ENCODE results near the gene DCHS1. TPM values are rescaled to one million over a fixed set of nuclear protein-coding genes. Genes with fewer than 3 reads are reported as not detected.

Gene DCHS1
- total and polyA plus RNA-seq, 10 of the 15 experiments (the other 5 are each of a cell fraction or from before 2014, with no cell fraction given) = 0.02 to 0.64 (median 0.18) TPM; not detected in 1

DNA sequence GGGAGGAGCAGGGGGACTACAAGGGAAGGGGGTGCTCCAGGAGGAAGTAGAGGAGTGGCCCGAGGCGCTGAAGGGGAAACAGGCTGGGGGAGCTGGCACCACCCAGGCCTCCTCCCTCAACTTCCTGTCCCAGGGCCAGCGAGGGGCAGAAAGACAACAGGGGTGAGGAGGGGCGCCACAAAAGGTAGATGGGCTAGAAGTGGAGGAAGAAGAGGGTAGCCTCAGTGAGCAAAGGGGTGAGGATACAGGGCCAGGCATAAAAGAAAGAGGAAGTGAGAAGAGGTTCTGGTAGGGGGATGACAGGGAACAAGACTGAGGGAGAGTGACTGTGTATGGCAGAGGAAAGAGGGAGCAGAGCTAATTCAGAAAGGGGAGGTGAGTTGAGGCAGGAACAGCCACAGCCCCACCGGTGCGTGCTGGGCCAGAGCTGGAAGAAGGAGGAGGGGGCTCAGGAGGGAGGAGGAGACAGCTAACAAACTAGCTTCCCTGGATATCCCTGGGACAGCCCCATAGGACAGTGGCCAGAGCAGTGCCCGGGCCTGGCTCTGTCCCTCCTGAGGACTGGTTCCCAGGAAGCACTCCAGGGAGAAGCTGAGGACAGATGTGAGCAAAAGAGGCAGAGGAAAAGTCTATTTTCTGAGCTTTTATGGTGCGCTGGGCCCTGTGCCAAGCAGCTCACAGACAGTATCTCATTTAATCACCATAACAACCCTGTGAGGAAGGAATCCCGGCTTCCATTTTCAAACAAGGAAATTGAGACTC, 8.5 kb downstream of the DCHS1 start (continued):
- TF ChIP-seq FOS (IDR thresholded peaks at IDR 0.05; ENCODE audit: borderline replicate concordance, extremely low read depth, insufficient read length) (no peak), IRF4 (IDR thresholded peaks at IDR 0.05; ENCODE audit: low read depth, low read length) (peak; percentile 88), ZNF217 (IDR thresholded peaks at IDR 0.05) (no peak), ZNF24 (IDR thresholded peaks at IDR 0.05) (no peak), CREM (IDR thresholded peaks at IDR 0.05; ENCODE audit: low read depth) (no peak), SIX5 (IDR thresholded peaks at IDR 0.05; ENCODE audit: low read depth, low read length, severe bottlenecking) (no peak), SMC3 (IDR thresholded peaks at IDR 0.05; ENCODE audit: borderline replicate concordance, low read length) (no peak), KDM1A (IDR thresholded peaks at IDR 0.05; ENCODE audit: borderline replicate concordance) (no peak), EP300 (IDR thresholded peaks at IDR 0.05; ENCODE audit: borderline replicate concordance in 1 of 2, control insufficient read depth in 1 of 2, low read depth in 2 of 2, low read length in 2 of 2) (peak in 1 of 2 experiments; percentile 63; a peak in 1 of 4 replicates), SMAD1 (IDR thresholded peaks at IDR 0.05; ENCODE audit: low read depth, partially characterized antibody) (no peak), POLR2AphosphoS5 (IDR thresholded peaks at IDR 0.05; ENCODE audit: low read length) (no peak), KLF5 (IDR thresholded peaks at IDR 0.05; ENCODE audit: partially characterized antibody) (no peak), TBL1XR1 (IDR thresholded peaks at IDR 0.05; ENCODE audit: low read depth, low read length) (no peak), CBX5 (IDR thresholded peaks at IDR 0.05; ENCODE audit: low read depth) (no peak), WRNIP1 (IDR thresholded peaks at IDR 0.05; ENCODE audit: borderline replicate concordance, low read depth, low read length) (no peak), IKZF2 (IDR thresholded peaks at IDR 0.05) (peak; percentile 96), CREB1 (IDR thresholded peaks at IDR 0.05; ENCODE audit: low read depth) (0 out of 2 replicates have a peak, but pooled peaks have one; percentile 13)
- TF ChIP-seq, protein P1, sequence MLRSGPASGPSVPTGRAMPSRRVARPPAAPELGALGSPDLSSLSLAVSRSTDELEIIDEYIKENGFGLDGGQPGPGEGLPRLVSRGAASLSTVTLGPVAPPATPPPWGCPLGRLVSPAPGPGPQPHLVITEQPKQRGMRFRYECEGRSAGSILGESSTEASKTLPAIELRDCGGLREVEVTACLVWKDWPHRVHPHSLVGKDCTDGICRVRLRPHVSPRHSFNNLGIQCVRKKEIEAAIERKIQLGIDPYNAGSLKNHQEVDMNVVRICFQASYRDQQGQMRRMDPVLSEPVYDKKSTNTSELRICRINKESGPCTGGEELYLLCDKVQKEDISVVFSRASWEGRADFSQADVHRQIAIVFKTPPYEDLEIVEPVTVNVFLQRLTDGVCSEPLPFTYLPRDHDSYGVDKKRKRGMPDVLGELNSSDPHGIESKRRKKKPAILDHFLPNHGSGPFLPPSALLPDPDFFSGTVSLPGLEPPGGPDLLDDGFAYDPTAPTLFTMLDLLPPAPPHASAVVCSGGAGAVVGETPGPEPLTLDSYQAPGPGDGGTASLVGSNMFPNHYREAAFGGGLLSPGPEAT (IDR thresholded peaks at IDR 0.05; ENCODE audit: low read depth) = peak; percentile 80
- TF ChIP-seq, protein P2, sequence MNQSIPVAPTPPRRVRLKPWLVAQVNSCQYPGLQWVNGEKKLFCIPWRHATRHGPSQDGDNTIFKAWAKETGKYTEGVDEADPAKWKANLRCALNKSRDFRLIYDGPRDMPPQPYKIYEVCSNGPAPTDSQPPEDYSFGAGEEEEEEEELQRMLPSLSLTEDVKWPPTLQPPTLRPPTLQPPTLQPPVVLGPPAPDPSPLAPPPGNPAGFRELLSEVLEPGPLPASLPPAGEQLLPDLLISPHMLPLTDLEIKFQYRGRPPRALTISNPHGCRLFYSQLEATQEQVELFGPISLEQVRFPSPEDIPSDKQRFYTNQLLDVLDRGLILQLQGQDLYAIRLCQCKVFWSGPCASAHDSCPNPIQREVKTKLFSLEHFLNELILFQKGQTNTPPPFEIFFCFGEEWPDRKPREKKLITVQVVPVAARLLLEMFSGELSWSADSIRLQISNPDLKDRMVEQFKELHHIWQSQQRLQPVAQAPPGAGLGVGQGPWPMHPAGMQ (IDR thresholded peaks at IDR 0.05; ENCODE audit: borderline replicate concordance) = no peak
- TF ChIP-seq, protein P3, sequence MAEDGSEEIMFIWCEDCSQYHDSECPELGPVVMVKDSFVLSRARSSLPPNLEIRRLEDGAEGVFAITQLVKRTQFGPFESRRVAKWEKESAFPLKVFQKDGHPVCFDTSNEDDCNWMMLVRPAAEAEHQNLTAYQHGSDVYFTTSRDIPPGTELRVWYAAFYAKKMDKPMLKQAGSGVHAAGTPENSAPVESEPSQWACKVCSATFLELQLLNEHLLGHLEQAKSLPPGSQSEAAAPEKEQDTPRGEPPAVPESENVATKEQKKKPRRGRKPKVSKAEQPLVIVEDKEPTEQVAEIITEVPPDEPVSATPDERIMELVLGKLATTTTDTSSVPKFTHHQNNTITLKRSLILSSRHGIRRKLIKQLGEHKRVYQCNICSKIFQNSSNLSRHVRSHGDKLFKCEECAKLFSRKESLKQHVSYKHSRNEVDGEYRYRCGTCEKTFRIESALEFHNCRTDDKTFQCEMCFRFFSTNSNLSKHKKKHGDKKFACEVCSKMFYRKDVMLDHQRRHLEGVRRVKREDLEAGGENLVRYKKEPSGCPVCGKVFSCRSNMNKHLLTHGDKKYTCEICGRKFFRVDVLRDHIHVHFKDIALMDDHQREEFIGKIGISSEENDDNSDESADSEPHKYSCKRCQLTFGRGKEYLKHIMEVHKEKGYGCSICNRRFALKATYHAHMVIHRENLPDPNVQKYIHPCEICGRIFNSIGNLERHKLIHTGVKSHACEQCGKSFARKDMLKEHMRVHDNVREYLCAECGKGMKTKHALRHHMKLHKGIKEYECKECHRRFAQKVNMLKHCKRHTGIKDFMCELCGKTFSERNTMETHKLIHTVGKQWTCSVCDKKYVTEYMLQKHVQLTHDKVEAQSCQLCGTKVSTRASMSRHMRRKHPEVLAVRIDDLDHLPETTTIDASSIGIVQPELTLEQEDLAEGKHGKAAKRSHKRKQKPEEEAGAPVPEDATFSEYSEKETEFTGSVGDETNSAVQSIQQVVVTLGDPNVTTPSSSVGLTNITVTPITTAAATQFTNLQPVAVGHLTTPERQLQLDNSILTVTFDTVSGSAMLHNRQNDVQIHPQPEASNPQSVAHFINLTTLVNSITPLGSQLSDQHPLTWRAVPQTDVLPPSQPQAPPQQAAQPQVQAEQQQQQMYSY (CRISPR knock-in tag; IDR thresholded peaks at IDR 0.05) = no peak
- TF ChIP-seq, protein P4, sequence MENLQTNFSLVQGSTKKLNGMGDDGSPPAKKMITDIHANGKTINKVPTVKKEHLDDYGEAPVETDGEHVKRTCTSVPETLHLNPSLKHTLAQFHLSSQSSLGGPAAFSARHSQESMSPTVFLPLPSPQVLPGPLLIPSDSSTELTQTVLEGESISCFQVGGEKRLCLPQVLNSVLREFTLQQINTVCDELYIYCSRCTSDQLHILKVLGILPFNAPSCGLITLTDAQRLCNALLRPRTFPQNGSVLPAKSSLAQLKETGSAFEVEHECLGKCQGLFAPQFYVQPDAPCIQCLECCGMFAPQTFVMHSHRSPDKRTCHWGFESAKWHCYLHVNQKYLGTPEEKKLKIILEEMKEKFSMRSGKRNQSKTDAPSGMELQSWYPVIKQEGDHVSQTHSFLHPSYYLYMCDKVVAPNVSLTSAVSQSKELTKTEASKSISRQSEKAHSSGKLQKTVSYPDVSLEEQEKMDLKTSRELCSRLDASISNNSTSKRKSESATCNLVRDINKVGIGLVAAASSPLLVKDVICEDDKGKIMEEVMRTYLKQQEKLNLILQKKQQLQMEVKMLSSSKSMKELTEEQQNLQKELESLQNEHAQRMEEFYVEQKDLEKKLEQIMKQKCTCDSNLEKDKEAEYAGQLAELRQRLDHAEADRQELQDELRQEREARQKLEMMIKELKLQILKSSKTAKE (IDR thresholded peaks at IDR 0.05; ENCODE audit: low read depth, poor library complexity, severe bottlenecking) = no peak

Measured in GM12878 (cell line).